ENCODE data around the gene EIF3L. TPM values are rescaled to one million over a fixed set of nuclear protein-coding genes. Genes with fewer than 3 reads are reported as not detected.
"Not testable (repeated sequence)": the region's sequence is repeated elsewhere in the genome, so short reads cannot be mapped to it uniquely, and the experiment has no call there.

Gene EIF3L
- 100 to 1,000 TPM; 130 to 418 (median 248) TPM for total RNA-seq

DNA sequence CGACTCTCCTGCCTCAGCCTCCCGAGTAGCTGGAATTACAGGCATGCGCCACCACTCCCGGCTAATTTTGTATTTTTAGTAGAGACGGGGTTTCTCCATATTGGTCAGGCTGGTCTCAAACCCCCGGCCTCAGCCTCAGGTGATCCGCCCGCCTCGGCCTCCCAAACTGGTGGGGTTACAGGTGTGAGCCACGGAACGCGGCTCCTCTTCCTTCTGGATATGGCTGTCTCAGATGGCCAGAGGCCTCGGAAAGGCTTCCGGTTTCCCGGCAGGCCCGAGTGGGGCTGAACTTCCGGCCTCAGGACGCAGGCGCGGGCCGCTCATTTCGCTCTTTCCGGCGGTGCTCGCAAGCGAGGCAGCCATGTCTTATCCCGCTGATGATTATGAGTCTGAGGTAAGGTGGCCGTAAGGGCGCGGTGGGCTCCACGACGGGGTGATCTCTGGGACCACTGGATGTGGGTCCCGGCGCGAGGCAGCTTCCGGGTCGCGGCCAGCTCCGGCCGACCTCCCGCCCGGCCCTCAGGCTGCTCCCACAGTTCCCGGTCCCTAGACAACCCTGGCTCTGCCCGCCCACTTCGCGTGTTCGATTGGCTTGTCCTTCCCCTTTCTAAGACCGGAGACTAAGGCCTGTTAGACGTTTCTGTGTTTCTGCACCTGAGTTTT is at the start of gene EIF3L:
TSS of gene EIF3L (plus strand) at position 331 of the 663 bp plus-strand sequence. CDS start at position 362, 31 bp downstream.
- no peaks in the 10 kb centered on the region for H3K27me3 ChIP-seq
- H3K4me1 ChIP-seq, result peaks cover 19 to 31% (median 23%) of the 10 kb centered on the region in 4 donors
- H3K27ac ChIP-seq, result peak within 1 kb of the TSS; percentile 87 to 94 (median 92)
- H3K36me3 ChIP-seq, result peaks cover 14 to 35% (median 25%) of the 10 kb centered on the region in 4 donors
- peak; percentile 94 to 97 for DNase-seq
- no peaks in the 10 kb centered on the region for H3K9me3 ChIP-seq
- TF ChIP-seq, protein P1, sequence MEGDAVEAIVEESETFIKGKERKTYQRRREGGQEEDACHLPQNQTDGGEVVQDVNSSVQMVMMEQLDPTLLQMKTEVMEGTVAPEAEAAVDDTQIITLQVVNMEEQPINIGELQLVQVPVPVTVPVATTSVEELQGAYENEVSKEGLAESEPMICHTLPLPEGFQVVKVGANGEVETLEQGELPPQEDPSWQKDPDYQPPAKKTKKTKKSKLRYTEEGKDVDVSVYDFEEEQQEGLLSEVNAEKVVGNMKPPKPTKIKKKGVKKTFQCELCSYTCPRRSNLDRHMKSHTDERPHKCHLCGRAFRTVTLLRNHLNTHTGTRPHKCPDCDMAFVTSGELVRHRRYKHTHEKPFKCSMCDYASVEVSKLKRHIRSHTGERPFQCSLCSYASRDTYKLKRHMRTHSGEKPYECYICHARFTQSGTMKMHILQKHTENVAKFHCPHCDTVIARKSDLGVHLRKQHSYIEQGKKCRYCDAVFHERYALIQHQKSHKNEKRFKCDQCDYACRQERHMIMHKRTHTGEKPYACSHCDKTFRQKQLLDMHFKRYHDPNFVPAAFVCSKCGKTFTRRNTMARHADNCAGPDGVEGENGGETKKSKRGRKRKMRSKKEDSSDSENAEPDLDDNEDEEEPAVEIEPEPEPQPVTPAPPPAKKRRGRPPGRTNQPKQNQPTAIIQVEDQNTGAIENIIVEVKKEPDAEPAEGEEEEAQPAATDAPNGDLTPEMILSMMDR (IDR thresholded peaks at IDR 0.05), result peak in 1 of 6 experiments; percentile 22
- TF ChIP-seq EP300 (IDR thresholded peaks at IDR 0.05) (peak in 1 of 4 donors; percentile 45), POLR2AphosphoS5 (IDR thresholded peaks at IDR 0.05) (peak; percentile 93 to 95), POLR2A (IDR thresholded peaks at IDR 0.05) (peak; percentile 50 to 91 (median 82))
- WGBS, 2 donors, result 0 to 1% methylated on average over 21 to 44 of the region's 49 CpGs
- peak; percentile 94 to 95 for ATAC-seq (ENCODE audit: low FRiP score in 2 of 2)
- H3K4me3 ChIP-seq, result peak within 1 kb of the TSS; percentile 57 to 87 (median 74)

DNA sequence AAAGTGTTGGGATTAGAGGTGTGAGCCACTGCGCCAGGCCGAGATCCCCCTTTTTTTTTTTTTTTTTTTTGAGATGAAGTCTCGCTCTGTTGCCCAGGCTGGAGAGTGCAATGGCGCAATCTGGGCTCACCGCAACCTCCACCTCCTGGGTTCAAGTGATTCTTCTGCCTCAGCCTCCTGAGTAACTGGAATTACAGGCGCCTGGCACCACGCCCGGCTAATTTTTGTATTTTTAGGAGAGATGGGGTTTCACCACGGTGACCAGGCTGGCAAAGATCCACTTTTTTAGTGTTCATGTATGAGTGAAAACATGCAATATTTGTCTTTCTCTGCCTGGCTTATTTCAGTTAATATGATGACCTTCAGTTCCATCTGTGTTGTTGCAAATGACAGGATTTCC is 49.2 kb upstream of the EIF3L start:
- not testable (repeated sequence) for H3K4me3 ChIP-seq; DNase-seq; ATAC-seq (ENCODE audit: low FRiP score in 2 of 2); H3K27me3 ChIP-seq; H3K9me3 ChIP-seq; H3K36me3 ChIP-seq; H3K27ac ChIP-seq
- peaks cover 12 to 30% (median 21%) of the 10 kb centered on the region in 4 donors for H3K4me1 ChIP-seq
- 64 to 76% methylated on average over 8 to 9 of the region's 9 CpGs for WGBS, 2 donors

DNA sequence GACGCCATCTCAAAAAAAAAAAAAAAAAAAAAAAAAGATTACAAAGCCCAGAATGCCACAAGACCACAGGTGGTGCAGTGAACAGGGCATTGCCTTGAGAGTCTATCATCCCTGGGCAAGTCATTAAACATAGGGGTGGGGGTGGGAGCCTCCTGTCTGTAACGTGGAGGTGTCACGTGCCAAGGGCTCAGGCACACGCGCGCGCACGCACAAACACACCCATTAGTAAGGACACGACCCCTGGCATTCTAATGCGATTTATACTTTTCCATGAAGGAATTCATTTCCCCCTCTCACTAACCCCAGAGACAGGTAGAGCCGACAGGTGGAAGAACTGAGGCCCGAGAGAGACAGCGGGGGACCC is 47.3 kb upstream of the EIF3L start:
- WGBS, 2 donors, result 7 to 8% methylated on average over 12 to 13 of the region's 13 CpGs
- H3K27ac ChIP-seq, result peak overlapping the region in 3 of 4 donors; percentile 52 to 75 (median 70)
- no peaks in the 10 kb centered on the region for H3K27me3 ChIP-seq
- TF ChIP-seq POLR2AphosphoS5 (IDR thresholded peaks at IDR 0.05), result no peak
- TF ChIP-seq, protein P1 (IDR thresholded peaks at IDR 0.05), result peak in 1 of 6 experiments; percentile 9
- ATAC-seq (ENCODE audit: low FRiP score in 2 of 2) (no peak), DNase-seq (no peak)
- no peaks in the 10 kb centered on the region for H3K36me3 ChIP-seq
- peak overlapping the region; percentile 6 to 62 (median 60) for H3K4me3 ChIP-seq
- H3K9me3 ChIP-seq, result no peaks in the 10 kb centered on the region
- H3K4me1 ChIP-seq, result peaks cover 28 to 48% (median 34%) of the 10 kb centered on the region in 4 donors

DNA sequence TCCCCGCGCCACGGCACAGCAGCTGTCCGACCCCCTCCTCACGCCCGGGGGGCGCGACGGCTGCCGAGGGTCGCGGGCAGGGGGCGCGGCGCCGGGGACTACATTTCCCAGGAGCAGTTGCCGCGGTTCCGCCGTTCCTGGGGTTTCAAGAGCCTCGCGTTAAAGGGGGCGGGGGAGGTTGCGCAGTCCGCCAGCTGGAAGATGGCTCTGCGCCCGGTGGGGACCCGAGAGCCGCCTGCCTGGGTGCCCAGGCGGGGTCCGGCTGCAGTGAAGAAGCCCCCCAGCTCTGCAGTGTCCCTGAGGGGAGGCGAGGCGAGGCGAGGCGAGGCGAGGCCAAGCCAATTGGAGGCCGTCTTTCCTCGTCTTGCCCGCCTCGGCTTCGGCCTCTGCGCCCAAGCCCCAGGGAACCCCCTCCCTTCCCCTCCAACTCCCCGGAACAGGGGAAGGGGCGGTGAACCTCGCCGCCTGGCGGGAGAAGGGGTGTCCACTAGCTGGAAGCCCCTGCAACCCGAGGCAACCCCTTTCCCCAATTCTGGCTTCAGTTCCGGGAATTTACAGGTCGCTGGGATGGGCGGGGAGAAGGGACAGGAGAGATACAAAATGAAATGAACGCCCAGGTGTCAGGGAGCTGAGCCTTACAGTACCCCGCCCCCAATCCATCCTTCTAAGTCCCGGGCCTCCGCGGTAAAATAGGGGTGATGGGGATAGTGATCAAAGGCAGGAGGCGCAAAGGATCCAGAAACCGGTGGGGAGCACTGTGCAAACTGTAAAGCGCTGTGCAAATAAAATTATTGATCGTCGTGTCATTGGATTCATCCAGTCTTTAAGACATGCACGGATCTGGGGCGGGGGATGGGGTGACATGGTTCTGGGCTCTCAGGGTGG is 46.7 kb upstream of the EIF3L start:
- H3K27ac ChIP-seq, result peak overlapping the region in 3 of 4 donors; percentile 52 to 75 (median 70)

More for the DNA sequence above, 46.7 kb upstream of the EIF3L start:
- Histone ChIP-seq H3K4me3 (peak overlapping the region; percentile 6 to 62 (median 60)), H3K27me3 (no peaks in the 10 kb centered on the region), H3K4me1 (peaks cover 31 to 55% (median 40%) of the 10 kb centered on the region in 4 donors), H3K9me3 (no peaks in the 10 kb centered on the region), H3K36me3 (no peaks in the 10 kb centered on the region)
- DNase-seq (peak; percentile 73 to 90), ATAC-seq (ENCODE audit: low FRiP score in 2 of 2) (peak in 1 of 2 donors; percentile 51)
- TF ChIP-seq POLR2AphosphoS5 (IDR thresholded peaks at IDR 0.05), result peak in 1 of 2 donors; percentile 36
- TF ChIP-seq, protein P1 (IDR thresholded peaks at IDR 0.05), result no peak
- TF ChIP-seq POLR2A (IDR thresholded peaks at IDR 0.05), result peak in 1 of 4 donors; percentile 74
- no peak for TF ChIP-seq EP300 (IDR thresholded peaks at IDR 0.05)
- WGBS, 2 donors, result 3 to 14% methylated on average over 17 to 39 of the region's 63 CpGs
